H9 (cell line): Measurements from ENCODE around the gene PAK2. TPM values are rescaled to one million over a fixed set of nuclear protein-coding genes. Genes with fewer than 3 reads are reported as not detected.
A peak's percentile ranks its signal among the peaks of the same experiment; 100 is the strongest.

ENCODE experiments used
- DNase-seq: peaks from one replicate; pipeline ENCODE4 v3.0.0-alpha.2; 2017
- H2AFZ ChIP-seq: one replicate; pipeline ENCODE4 v1.6.1; 2013; ENCODE audit warnings: mild to moderate bottlenecking, low read length, control low read depth, moderate library complexity
- H2AK5ac ChIP-seq: 2 replicates; pipeline ENCODE4 v1.6.1; 2013; ENCODE audit warnings: low read length, control low read depth, mixed read lengths; ENCODE audit not compliant: insufficient read length
- H2BK120ac ChIP-seq: one replicate; pipeline ENCODE4 v1.6.1; 2013; ENCODE audit warnings: low read depth, mild to moderate bottlenecking, low read length, control low read depth, inconsistent platforms; ENCODE audit not compliant: poor library complexity, severe bottlenecking
- H2BK12ac ChIP-seq: 2 replicates; pipeline ENCODE4 v1.6.1; 2013; ENCODE audit warnings: low read length, control low read depth, mixed read lengths, low read depth; ENCODE audit not compliant: insufficient read length
- H2BK15ac ChIP-seq: 2 replicates; pipeline ENCODE4 v1.6.1; 2013; ENCODE audit warnings: low read depth, low read length, control low read depth
- H2BK20ac ChIP-seq: one replicate; pipeline ENCODE4 v1.6.1; 2013; ENCODE audit warnings: low read depth, mild to moderate bottlenecking, low read length, control low read depth, inconsistent platforms; ENCODE audit not compliant: poor library complexity, severe bottlenecking
- H2BK5ac ChIP-seq: 2 replicates; pipeline ENCODE4 v1.6.1; 2013; ENCODE audit warnings: low read length, control low read depth, mixed read lengths; ENCODE audit not compliant: insufficient read length
- H3K14ac ChIP-seq: 2 replicates; pipeline ENCODE4 v1.6.1; 2013; ENCODE audit warnings: low read length, control low read depth; ENCODE audit not compliant: insufficient read depth
- H3K18ac ChIP-seq: 2 replicates; pipeline ENCODE4 v1.6.1; 2013; ENCODE audit warnings: low read depth, mild to moderate bottlenecking, mixed read lengths, low read length, control low read depth; ENCODE audit not compliant: insufficient read length
- H3K23ac ChIP-seq: 2 replicates; pipeline ENCODE4 v1.6.1; 2013; ENCODE audit warnings: low read length, control low read depth, mixed read lengths, low read depth; ENCODE audit not compliant: insufficient read length
- H3K23me2 ChIP-seq: 2 replicates; pipeline ENCODE4 v1.6.1; 2013; ENCODE audit warnings: low read depth, mild to moderate bottlenecking, mixed read lengths, low read length, control low read depth; ENCODE audit not compliant: insufficient read length, poor library complexity, severe bottlenecking
- H3K27ac ChIP-seq: 2 replicates; pipeline ENCODE4 v1.5.1; 2013; ENCODE audit warnings: low read length, control low read depth, mixed read lengths, low read depth; ENCODE audit not compliant: insufficient read length
- H3K27me3 ChIP-seq: 2 replicates; pipeline ENCODE4 v1.6.1; 2013; ENCODE audit warnings: low read length, control low read depth, inconsistent platforms; ENCODE audit not compliant: insufficient read depth
- H3K4ac ChIP-seq: 2 replicates; pipeline ENCODE4 v1.6.1; 2013; ENCODE audit warnings: low read depth, mild to moderate bottlenecking, control low read depth, inconsistent platforms, low read length, moderate library complexity
- H3K4me1 ChIP-seq: 2 replicates; pipeline ENCODE4 v1.6.1; 2013; ENCODE audit warnings: low read length, control low read depth, inconsistent platforms; ENCODE audit not compliant: insufficient read depth
- H3K4me2 ChIP-seq: 2 replicates; pipeline ENCODE4 v1.6.1; 2013; ENCODE audit warnings: low read length, control low read depth, mixed read lengths; ENCODE audit not compliant: insufficient read length, insufficient read depth
- H3K56ac ChIP-seq: 2 replicates; pipeline ENCODE4 v1.6.1; 2013; ENCODE audit warnings: low read depth, mild to moderate bottlenecking, mixed read lengths, low read length, control low read depth; ENCODE audit not compliant: insufficient read length
- H3K79me1 ChIP-seq: 2 replicates; pipeline ENCODE4 v1.6.1; 2013; ENCODE audit warnings: low read depth, mild to moderate bottlenecking, moderate library complexity, low read length, control low read depth, inconsistent platforms; ENCODE audit not compliant: insufficient read depth, poor library complexity, severe bottlenecking
- H3K79me2 ChIP-seq: 2 replicates; pipeline ENCODE4 v1.6.1; 2013; ENCODE audit warnings: low read length, control low read depth, inconsistent platforms; ENCODE audit not compliant: insufficient read depth
- H3K9ac ChIP-seq: 2 replicates; pipeline ENCODE4 v1.6.1; 2013; ENCODE audit warnings: low read length, control low read depth, mixed read lengths; ENCODE audit not compliant: insufficient read length; ENCODE audit errors: extremely low read depth
- H3K9me3 ChIP-seq: one replicate; pipeline ENCODE4 v1.6.1; 2013; ENCODE audit warnings: low read depth, low read length, inconsistent platforms; ENCODE audit not compliant: control insufficient read depth
- H3T11ph ChIP-seq: one replicate; pipeline ENCODE4 v1.6.1; 2013; ENCODE audit warnings: mild to moderate bottlenecking, low read length, control low read depth, inconsistent platforms
- H4K20me1 ChIP-seq: one replicate; pipeline ENCODE4 v1.6.1; 2013; ENCODE audit not compliant: control insufficient read depth, insufficient read length, insufficient read depth
- H4K5ac ChIP-seq: 2 replicates; pipeline ENCODE4 v1.6.1; 2013; ENCODE audit warnings: low read depth, mild to moderate bottlenecking, mixed read lengths, low read length, control low read depth; ENCODE audit not compliant: insufficient read length
- H4K8ac ChIP-seq: replicated peaks from 2 replicates; pipeline ENCODE4 v1.6.1; 2013; ENCODE audit warnings: low read length, control low read depth, mixed read lengths, low read depth; ENCODE audit not compliant: insufficient read length
- H4K91ac ChIP-seq: 2 replicates; pipeline ENCODE4 v1.6.1; 2013; ENCODE audit warnings: low read depth, mild to moderate bottlenecking, moderate library complexity, mixed read lengths, low read length, control low read depth; ENCODE audit not compliant: insufficient read length
- H3K27ac Mint-ChIP-seq, 3 experiments: 2 replicates in 2 of 3; 3 replicates in 1 of 3; pipeline ENCODE4 v1.8.0; 2020 to 2021; ENCODE audit warnings: mixed read lengths in 3 of 3, mild to moderate bottlenecking in 1 of 3, moderate library complexity in 1 of 3
- H3K27me3 Mint-ChIP-seq: 2 replicates; pipeline ENCODE4 v1.8.0; 2021; ENCODE audit warnings: low read depth, mild to moderate bottlenecking, moderate library complexity, mixed read lengths
- H3K36me3 Mint-ChIP-seq, 3 experiments: 2 replicates in 2 of 3; 3 replicates in 1 of 3; pipeline ENCODE4 v1.8.0; 2020 to 2021; ENCODE audit warnings: low read depth in 3 of 3, mixed read lengths in 3 of 3; ENCODE audit not compliant: insufficient read depth in 1 of 3
- H3K4me1 Mint-ChIP-seq, 2 experiments: 2 replicates each; pipeline ENCODE4 v1.8.0; 2020; ENCODE audit warnings: mixed read lengths in 2 of 2
- H3K4me3 Mint-ChIP-seq, 2 experiments: 2 replicates in 1 of 2; 3 replicates in 1 of 2; pipeline ENCODE4 v1.8.0; 2020 to 2021; ENCODE audit warnings: mild to moderate bottlenecking in 2 of 2, mixed read lengths in 2 of 2, moderate library complexity in 1 of 2
- H3K9me3 Mint-ChIP-seq, 2 experiments: 2 replicates in 1 of 2; 3 replicates in 1 of 2; pipeline ENCODE4 v1.8.0; 2020; ENCODE audit warnings: mild to moderate bottlenecking in 2 of 2, mixed read lengths in 2 of 2, moderate library complexity in 1 of 2
- WGBS: extraction: QIAGEN DNeasy Blood & Tissue Kit; methylation state at CpG from one replicate; pipeline ENCODE4 v1.1.7; 2013; ENCODE audit warnings: missing lambda C conversion rate, low lambda C conversion rate, mixed read lengths; ENCODE audit not compliant: insufficient read length; ENCODE audit errors: extremely low coverage; 5-methylcytosine and 5-hydroxymethylcytosine counted together
- total RNA-seq: library from RNA; stranded (reverse); gene quantifications from 2 replicates; pipeline ENCODE4 v1.2.1, GENCODE V29; 2021
- TF ChIP-seq, protein P1 (sequence below): fragments of 200-600 bp; sonication (generic); conservative IDR thresholded peaks from 3 replicates; pipeline ENCODE4 v1.8.0; 2021; ENCODE audit warnings: antibody characterized with exemption, mild to moderate bottlenecking

Gene PAK2
- total RNA-seq, 1 experiment from 2014 or later, result 65.7 TPM

DNA sequence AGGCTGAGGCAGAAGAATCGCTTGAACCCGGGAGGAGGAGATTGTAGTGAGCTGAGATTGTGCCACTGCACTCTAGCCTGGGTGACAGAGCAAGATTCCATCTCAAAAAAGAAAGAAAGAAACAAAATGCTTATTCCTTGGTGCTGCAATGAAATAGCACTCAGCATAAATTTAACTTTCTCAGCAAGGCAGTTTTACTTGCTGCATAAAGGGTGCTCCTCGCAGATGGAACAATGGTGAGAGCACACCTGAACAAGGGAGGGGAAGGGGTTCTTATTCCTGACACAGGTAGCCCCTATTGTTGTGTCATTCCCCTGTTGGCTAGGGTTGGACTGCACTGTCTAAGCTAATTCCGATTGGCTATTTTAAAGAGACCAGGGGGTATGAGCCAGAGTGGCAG lies 17.1 kb downstream of the PAK2 start:
- Mint-ChIP-seq H3K27me3 (no peaks in the 10 kb centered on the region), H3K36me3 (peaks cover 68 to 74% (median 69%) of the 10 kb centered on the region in 3 experiments), H3K9me3 (peaks cover 31 to 49% of the 10 kb centered on the region in 2 experiments), H3K4me1 (peaks cover 6 to 10% of the 10 kb centered on the region in 2 experiments; a peak in 3 of 4 replicates), H3K4me3 (no peak overlapping the region), H3K27ac (peak overlapping the region in 1 of 3 experiments; percentile 88; a peak in 1 of 7 replicates)
- Histone ChIP-seq H3K23ac (no peak overlapping the region), H3T11ph (no peak overlapping the region), H3K27me3 (no peaks in the 10 kb centered on the region), H3K56ac (no peak overlapping the region), H2AFZ (no peak overlapping the region), H2BK15ac (no peak overlapping the region), H3K79me1 (peaks cover 21% of the 10 kb centered on the region), H3K18ac (no peak overlapping the region), H3K4me2 (no peak overlapping the region), H2BK20ac (no peak overlapping the region), H4K91ac (no peak overlapping the region), H3K79me2 (peaks cover 47% of the 10 kb centered on the region; the same call in 1 of the 2 replicates), H3K4me1 (peaks cover 3% of the 10 kb centered on the region; the same call in 1 of the 2 replicates), H2BK12ac (no peak overlapping the region), H3K14ac (no peak overlapping the region), H4K5ac (no peak overlapping the region), H2AK5ac (no peak overlapping the region), H3K27ac (no peak overlapping the region), H2BK120ac (no peak overlapping the region), H4K8ac (no peak overlapping the region), H4K20me1 (no peaks in the 10 kb centered on the region), H3K23me2 (no peaks in the 10 kb centered on the region), H3K4ac (no peak overlapping the region), H3K9me3 (peaks cover 11% of the 10 kb centered on the region), H2BK5ac (no peak overlapping the region), H3K9ac (no peak overlapping the region)
- no peak for DNase-seq
- WGBS, result no CpG with 5 or more reads among the region's 4 CpGs
- TF ChIP-seq, protein P1, sequence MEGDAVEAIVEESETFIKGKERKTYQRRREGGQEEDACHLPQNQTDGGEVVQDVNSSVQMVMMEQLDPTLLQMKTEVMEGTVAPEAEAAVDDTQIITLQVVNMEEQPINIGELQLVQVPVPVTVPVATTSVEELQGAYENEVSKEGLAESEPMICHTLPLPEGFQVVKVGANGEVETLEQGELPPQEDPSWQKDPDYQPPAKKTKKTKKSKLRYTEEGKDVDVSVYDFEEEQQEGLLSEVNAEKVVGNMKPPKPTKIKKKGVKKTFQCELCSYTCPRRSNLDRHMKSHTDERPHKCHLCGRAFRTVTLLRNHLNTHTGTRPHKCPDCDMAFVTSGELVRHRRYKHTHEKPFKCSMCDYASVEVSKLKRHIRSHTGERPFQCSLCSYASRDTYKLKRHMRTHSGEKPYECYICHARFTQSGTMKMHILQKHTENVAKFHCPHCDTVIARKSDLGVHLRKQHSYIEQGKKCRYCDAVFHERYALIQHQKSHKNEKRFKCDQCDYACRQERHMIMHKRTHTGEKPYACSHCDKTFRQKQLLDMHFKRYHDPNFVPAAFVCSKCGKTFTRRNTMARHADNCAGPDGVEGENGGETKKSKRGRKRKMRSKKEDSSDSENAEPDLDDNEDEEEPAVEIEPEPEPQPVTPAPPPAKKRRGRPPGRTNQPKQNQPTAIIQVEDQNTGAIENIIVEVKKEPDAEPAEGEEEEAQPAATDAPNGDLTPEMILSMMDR, result no peak
